NCI-H748 (cell line): ENCODE measurements around the gene LIME1.
A peak's percentile ranks its signal among the peaks of the same experiment; 100 is the strongest.

Experiments used
- DNase-seq: peaks from one replicate; lab custom pipeline; 2025; ENCODE audit not compliant: unreplicated experiment; lab: John Stamatoyannopoulos, UW

Gene LIME1

GRCh38 chr20:63735859-63736718 is at the start of gene LIME1:
Gene LIME1, plus strand, starts transcription at chr20:63736664. Its CDS starts 886 bp downstream, at chr20:63737550.
- DNase-seq = no peak

GRCh38 chr20:63687419-63688178 is 48.9 kb upstream of the LIME1 start:
- DNase-seq = no peak

DNA sequence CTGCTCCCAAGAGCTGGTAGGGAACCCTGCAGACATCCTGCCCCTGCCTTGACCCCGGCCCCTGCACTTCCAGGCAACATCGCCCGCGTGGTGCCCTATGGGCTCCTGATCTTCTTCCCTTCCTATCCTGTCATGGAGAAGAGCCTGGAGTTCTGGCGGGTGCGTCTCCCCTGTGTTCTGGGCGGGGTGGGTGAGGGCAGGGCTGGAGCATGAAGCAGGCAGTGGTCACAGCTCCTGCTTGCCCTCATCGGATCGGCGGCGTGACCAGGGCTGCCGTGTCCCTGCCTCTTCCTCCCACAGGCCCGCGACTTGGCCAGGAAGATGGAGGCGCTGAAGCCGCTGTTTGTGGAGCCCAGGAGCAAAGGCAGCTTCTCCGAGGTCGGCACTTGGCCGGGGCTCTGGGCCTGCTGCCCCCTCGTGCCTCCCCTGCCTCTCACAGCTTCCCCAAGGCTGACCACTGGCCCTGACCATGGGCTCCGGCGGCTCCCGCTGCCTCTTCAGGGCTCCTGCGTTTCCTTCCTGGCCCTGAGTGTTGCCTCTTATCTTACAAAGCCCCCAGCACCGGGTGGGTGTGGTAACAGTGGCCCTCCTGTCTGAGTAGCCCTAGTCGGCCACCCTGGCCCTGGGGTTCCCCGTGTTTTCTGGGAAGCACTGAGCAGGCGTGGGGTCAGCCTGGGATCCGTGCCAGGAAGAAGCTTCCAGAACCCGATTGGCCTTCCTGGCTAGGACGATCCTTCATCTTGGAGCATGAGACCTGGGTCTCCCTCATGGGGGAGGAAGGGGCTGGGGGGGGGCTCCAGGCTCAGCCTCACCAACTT is 48.0 kb upstream of the LIME1 start:
- no peak for DNase-seq

- no peak for DNase-seq
These were observed 47.1 kb upstream of the LIME1 start for GRCh38 chr20:63689046-63690002.

DNA sequence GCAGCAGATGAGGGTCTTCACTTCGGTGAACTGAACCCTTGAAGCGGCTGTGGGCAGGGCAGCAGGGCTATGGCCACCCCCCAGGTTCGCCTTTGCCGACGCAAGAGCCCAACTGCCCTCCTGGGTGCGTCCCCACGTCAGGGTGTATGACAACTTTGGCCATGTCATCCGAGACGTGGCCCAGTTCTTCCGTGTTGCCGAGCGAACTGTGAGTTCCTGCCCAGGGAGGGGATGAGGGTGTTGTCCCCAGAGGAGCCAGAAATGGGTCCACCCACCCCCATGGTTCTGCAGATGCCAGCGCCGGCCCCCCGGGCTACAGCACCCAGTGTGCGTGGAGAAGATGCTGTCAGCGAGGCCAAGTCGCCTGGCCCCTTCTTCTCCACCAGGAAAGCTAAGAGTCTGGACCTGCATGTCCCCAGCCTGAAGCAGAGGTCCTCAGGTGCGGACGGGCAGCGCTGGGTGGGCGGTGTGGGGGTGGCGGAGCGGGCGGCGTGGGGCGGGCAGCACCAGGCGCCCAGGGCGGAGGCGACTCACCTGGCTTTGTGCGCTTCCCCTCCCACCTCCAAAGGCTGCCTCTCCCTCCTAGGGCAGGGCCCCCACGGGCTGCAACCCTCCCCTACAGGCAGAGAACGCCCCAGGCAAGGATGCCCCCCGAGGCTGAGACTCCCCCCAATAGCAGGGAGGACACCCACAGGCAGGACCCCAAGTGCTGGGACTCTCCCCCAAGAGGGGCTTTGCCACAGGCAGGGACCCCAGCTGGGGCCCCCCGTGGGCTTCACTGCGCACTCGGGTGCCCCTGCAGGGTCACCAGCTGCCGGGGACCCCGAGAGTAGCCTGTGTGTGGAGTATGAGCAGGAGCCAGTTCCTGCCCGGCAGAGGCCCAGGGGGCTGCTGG is 46.2 kb upstream of the LIME1 start:
- no peak for DNase-seq

DNA sequence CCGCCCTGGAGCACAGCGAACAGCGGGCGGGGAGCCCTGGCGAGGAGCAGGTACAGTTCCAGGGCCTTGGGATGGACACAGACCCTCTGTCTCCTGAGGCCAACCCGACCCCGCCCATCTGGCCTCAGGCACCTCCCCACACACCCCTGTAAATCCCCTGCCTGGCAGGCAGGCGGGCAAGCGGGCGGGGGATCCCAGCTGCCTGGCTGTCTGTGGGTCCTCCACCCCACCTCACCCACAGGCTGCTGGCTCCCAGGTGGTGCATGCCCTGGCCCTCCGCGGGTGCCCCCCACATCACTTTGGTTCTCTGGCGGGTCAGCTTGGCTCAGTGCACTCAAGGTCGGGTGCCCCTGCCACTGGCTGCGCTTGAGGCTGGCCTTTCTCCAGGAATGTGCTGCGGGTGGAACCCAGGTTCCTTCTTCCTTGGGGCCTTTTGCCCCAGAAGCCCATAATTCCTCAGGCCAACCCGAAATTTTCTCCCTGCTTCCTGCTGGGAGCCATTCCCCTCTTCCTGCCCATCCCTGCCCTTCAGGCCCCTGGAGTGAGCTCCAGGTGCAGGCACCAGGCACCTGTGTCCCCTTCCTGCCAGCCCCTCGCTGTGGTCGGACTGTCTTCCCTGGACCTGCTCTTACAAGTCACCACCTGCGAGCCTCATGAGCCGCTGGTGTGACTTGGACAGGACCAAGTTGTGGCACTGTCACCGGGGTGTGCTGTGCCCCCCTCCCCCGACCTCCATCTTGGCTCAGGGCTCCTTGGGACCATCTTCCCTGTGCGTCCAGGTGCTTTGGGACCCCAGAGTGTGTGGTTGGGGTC is 45.4 kb upstream of the LIME1 start:
- no peak for DNase-seq

- no peak for DNase-seq
These were observed 44.6 kb upstream of the LIME1 start for GRCh38 chr20:63691711-63692435.

- DNase-seq = peak; percentile 14
These were observed 43.9 kb upstream of the LIME1 start for GRCh38 chr20:63692436-63693082.

DNA sequence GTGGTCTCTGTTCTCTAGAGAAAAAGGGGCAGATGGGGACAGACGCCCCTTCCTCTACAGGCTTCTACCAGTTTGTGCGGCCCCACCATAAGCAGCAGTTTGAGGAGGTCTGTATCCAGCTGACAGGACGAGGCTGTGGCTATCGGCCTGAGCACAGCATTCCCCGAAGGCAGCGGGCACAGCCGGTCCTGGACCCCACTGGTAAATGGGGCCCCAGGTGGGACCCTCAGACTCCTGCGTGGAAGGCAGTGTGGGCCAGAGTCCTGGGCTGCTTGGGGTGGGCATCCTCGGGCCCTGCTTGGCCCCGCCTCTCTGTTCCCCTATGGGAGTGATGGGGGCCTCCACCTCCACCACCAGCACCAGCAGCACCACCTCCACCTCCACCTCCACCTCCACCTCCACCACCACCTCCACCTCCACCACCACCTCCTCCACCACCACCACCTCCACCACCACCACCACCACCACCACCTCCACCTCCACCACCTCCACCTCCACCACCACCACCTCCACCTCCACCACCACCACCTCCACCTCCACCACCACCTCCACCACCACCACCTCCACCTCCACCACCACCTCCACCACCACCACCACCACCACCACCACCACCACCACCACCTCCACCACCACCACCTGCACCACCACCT is 43.3 kb upstream of the LIME1 start:
- no peak for DNase-seq

DNA sequence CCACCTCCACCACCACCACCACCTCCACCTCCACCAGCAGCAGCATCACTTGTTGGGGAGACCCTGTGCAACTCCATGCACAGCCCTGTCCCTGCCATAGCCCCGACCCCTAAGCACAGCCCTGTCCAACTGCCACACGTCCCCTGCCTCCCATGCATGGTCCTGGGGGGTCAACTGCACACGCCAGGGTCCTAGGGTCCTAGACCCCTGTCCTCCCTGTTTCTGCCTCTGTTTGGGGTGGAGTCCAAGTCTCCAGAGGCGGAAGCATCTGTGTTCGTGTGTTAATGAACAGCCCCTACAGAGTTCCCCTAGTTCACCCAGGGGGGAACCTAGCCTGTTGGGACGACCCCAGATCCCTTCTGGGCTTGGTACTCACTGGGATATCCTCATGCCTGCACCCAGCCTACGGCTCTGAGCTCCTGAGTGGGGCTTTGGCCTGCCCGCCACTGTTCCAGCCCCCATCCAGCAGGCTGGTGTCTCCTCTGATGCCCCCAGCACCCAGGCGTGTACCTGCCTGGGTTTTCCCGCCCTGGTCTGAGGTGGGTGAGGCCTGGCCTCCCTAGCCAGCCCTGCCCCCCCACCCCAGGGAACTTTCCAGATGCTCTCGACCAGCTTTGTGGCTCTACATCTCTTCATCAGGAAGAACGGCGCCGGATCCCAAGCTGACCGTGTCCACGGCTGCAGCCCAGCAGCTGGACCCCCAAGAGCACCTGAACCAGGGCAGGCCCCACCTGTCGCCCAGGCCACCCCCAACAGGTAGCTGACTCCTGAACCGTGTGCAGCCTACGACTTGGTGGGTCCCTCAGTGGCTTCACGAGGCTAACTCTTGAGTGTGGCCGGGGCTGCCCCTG is 42.5 kb upstream of the LIME1 start:
- DNase-seq = no peak

- no peak for DNase-seq
These were observed 41.7 kb upstream of the LIME1 start for GRCh38 chr20:63694584-63695423.

- no peak for DNase-seq
These were observed 40.8 kb upstream of the LIME1 start for GRCh38 chr20:63695424-63696305.

GRCh38 chr20:63696306-63696627 is 40.2 kb upstream of the LIME1 start:
- no peak for DNase-seq
